GM04503 (cell line): ENCODE measurements around the gene MRNIP.
"Not testable (repeated sequence)": the region's sequence is repeated elsewhere in the genome, so short reads cannot be mapped to it uniquely, and the experiment has no call there.

ENCODE experiments used
- DNase-seq: peaks from one replicate; pipeline ENCODE4 v3.0.0-alpha.2; 2012; ENCODE audit warnings: low read depth

The MRNIP gene

DNA sequence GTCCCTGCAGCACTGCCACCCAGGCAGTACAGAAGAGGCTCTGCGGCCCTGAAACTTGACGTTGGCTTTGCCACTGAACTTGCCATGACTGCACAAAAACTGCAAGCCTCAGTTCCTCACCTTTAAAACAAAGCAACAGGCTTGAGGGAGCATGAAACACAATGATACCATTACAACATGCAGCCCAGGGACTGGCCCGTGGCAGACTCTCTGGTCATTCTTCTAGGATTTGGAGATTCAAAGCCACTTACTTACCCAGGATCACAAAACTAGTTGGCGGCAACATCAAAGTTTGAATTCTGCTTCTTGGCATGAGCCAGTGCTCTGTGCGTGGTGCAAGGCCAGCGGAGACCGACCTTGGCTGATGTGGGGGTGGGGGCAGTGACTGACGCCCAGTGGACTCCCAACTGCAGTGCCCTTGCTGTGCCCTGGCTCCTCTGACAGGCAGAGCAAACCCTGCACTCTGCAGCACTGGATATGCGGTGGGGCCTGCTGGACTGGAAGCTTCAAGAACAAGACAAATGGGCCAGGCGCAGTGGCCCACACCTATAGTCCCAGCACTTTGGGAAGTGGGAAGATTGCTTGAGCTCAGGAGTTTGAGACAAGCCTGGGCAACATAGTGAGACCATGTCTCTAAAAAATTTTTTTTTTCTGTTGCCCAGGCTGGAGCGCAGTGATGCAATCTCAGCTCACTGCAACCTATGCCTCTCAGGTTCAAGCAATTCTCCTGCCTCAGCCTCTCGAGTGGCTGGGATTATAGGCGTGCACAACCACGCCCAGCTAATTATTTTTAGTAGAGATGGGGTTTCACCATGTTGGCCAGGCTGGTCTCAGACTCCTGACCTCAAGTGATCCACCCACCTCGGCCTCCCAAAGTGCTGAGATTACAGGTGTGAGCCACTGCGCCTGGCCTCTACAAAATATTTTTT is 19.0 kb downstream of the MRNIP start:
- no peak for DNase-seq

- no peak for DNase-seq
These were observed 21.3 kb downstream of the MRNIP start for GRCh38 chr5:179837076-179838011.

- DNase-seq: no peak
These were observed 22.2 kb downstream of the MRNIP start for GRCh38 chr5:179836225-179837019.

- DNase-seq: not testable (repeated sequence)
These were observed 23.7 kb downstream of the MRNIP start for GRCh38 chr5:179834871-179835270.

GRCh38 chr5:179834120-179834519 is 24.5 kb downstream of the MRNIP start:
- DNase-seq: no peak

- DNase-seq: no peak
These were observed 24.9 kb downstream of the MRNIP start for GRCh38 chr5:179833709-179834070.

GRCh38 chr5:179833056-179833708 is 25.4 kb downstream of the MRNIP start:
- no peak for DNase-seq

DNA sequence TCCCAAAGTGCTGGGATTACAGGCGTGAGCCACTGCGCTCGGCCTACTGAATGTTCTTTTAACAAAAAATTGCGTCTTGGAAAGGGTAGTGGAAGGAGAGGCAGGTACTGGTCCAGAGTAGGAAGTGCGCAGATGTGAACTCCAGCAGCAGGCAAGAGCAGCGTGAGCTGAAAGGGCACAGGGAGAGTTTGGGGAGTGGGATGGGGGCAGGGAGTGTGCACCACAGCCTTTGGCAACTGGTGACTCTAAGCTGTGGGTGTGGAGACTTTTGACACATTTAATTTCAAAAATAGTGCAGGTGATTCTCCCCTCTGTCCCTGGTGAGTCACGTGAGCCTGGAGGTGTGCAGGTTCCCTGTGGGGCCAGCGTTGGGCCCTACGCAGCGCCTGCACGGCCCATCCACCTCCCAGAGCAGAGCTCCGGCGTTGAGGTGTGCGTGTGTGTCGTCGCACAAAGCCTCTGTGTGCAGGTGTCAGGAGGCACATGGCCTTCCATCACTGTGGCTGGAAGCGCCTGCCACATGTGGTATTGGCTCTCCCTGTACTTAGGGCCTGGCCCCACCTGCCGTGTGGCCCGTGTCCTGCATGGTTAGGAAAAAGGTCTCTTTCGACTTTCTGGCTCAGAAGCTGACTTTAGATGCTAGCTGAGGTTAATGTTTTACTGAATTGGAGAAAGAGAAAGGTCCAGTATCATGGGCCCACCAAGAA is 26.4 kb downstream of the MRNIP start:
- DNase-seq: no peak

DNA sequence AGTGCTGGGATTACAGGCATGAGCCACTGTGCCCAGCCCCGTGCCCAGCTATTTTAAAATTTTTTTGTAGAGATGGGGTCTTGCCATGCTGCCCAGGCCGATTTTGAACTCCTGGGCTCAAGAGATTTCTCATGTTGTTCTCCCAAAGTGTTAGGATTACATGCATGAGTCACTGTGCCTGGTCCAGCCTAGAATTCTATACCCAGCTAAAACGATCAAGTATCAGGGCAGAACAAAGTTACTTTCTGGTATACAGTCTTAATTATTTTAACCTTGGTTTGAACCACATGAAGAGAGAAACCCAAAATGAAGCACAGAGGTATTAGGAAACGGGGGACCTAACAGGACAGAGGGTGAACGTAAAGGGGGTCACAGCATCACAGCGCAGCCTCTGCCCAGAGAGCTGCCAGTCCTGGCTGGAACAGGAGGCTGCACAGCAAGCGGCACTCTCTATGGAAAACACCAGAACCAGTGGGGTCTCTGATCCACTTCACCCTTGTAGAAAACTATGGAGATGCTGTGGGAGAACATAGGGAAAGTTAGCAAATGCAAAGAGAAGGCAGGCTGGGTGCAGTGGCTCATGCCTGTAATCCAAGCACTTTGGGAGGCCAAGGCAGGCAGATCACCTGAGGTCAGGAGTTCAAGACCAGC is 27.7 kb downstream of the MRNIP start:
- DNase-seq: no peak

DNA sequence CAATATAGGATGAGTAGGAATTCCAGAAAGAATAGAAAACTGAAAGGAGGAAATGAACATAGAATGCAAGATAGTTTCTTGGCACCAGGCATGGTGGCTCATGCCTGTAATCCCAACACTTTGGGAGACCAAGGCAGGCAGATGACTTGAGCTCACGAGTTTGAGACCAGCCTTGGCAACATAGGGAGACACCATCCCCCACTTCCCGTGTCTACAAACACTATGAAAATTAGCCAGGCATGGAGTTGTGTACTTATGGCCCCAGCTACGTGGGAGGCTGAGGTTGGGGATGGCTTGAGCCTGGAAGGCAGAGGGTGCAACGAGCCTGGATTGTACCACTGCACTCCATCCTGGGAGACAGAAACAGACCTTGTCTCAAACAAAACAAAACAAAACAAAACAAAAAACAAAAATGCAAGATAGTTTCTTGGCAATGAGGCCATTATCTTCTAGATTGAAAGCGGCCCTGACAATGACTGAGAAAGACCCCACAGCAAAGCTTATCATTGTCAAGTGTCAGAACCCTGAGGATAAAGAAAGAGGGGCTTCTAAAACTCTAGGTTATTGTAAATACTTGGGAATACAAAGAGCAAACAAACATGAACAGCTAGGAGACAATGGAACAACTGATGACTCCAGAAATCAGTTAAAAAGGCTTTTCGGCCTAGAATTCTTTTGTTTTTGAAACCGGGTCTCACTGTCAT is 28.7 kb downstream of the MRNIP start:
- no peak for DNase-seq

DNA sequence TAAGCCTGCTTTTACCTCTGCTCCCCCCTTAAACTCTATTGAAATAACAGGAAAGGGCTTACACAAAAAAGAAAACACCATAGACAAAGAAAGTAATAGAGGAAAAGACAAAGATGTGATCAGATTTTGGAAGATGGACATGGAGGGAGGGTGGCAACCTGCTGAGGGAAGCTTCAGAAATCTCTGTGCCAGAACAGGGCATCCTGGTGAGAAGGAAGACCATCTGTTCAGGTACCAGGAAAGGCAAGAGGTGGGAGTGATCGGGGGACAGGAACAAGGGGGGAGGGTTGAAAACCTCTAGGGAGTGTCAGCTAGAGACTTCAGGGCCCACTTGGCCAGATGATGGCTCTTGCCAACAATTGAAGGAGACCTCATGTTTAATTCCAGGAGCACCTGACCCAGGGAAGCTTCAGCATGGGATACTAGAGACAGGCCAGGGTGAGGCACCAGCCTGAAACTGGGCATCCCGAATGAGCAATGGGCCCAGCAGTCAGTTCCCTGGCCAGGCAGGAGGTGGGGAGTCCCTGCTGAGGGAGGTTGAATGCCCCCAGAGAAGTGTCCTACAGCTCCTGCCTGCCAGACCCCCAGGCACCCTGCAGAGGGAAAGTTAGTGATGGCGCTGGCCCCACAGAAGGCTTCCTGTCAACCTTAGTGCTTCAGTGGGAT is 29.7 kb downstream of the MRNIP start:
- no peak for DNase-seq

GRCh38 chr5:179827680-179828079 is 30.9 kb downstream of the MRNIP start:
- no peak for DNase-seq

DNA sequence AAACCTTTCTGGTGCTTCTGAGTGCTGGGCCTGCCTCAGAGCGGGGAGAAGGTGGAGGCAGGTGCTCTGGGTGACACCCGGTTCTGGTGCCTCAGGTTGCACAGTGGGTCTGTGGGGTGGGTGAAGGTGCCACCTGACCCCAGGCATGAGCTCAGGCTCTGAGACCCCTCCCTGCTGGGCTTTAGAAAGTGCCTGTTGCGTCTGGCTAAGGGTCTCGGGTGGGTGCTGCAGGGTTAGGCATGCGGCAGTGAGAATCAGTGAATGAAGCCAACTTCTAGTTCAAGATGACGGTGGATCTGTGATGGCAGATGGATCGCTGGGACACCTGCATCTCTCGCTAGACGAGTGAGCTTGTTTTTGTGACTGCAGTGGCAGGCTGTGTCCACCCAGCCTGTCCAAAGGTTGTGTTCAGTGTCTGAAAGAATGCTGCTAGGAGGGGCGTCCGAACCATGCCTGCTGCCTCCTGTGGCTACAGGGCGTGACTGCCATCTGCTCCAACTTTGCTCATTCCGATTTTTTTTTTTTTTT is 32.9 kb downstream of the MRNIP start:
- DNase-seq: no peak

- no peak for DNase-seq
These were observed 33.9 kb downstream of the MRNIP start for GRCh38 chr5:179824745-179825112.

DNA sequence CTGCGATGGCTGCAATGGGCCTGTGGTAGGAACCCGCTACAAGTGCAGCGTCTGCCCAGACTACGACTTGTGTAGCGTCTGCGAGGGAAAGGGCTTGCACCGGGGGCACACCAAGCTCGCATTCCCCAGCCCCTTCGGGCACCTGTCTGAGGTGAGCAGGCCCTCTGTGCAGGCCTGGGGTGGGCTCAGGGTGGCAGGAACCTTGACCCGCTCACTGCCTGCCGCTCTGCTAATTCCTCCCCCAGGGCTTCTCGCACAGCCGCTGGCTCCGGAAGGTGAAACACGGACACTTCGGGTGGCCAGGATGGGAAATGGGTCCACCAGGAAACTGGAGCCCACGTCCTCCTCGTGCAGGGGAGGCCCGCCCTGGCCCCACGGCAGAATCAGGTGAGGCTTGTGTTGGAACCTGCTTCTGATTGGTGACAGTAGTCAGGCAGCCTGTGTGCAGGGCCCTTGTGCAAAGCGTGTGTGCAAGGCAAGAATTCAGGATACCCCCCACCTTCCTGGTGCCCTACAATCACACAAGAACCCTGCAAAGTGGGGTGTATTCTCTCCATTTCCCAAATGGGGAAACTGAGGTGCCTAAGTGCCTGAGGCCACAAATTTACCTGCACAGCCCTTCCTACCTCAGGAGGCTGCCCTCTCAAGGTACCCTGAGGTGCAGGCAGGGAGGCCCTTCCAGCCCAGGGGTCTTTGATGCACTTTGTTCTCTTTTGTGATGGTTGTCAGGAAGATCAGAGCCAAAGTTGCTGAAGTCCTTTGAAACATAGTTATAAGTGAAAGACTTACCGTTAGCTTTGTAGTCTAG is 34.5 kb downstream of the MRNIP start:
- DNase-seq: no peak

DNA sequence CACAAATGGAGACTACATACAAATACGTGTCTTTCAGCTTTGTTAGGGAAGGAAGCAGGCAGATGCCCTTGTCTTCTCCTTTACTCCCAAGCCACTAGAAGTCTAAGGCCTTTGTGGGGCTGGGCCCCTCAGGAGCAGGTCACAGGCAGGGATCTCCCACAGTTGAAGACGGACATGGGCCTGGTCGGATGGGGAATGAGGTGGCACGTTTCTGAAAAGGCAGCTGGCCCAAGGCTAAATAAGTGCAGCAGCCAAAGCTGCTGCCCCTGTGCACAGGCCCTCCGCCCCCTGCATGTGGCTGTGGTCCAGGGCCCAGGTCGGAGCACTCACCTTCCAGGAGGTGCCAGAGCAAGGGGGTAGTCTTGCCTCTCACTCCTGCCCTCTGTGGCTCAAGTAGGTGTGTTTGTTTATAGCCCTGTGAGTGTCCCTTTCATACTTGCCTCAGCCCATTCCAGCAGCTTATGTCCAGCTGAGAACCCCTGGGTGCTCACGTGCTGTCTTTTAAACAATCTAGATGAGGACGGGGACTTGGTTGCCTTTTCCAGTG is 36.1 kb downstream of the MRNIP start:
- DNase-seq: no peak

DNA sequence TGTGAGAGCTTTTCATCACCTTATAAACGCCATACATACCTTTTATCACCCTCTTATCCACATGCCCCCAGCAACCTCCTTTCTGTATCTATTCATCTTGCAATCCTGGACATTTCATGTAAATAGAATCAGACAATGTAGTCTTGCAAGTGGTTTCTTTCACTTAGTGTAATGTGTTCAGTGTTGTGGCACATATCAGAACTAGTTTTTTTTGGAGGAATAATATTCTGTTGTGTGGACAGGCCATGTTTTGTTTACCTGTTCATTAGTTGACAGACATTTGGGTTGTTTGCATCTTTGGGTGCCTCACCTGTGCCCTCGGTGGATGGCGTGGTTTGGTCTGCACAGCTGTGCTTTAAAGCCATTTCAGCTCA is 36.6 kb downstream of the MRNIP start:
- DNase-seq: no peak
